ENCODE results near the gene TTLL4.

The TTLL4 gene

DNA sequence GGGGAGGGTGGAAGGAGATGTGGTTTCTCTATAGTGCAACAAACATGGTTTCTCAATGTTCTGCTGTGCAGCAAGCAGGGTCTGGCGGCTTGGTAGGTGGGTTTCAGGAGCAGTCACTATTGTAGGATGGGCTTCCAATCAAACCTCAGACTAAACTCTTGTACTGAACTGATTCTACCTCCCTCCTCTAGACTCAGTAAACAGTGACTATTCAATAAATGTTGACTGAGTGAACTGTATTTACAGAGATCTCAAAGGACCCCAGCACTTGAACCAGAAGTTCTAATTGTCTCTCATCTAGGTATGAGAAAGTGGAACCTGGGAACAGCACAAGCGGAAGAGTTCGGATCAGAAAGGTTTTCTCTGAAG is 44.5 kb downstream of the TTLL4 start:
- Histone ChIP-seq H3K4me3 (ENCODE audit: low read depth, low read length, poor library complexity, severe bottlenecking) (no peak overlapping the region), H3K27ac (ENCODE audit: low read depth, low read length, poor library complexity, severe bottlenecking) (no peak overlapping the region), H3F3A (ENCODE audit: insufficient read depth, low read length) (no peaks in the 10 kb centered on the region), H2AFZ (ENCODE audit: low read length) (no peak overlapping the region), H3K36me3 (ENCODE audit: insufficient read depth, low read length) (peaks cover 70% of the 10 kb centered on the region), H4K20me1 (ENCODE audit: insufficient read depth, low read length) (no peaks in the 10 kb centered on the region), H3K4me1 (ENCODE audit: insufficient read depth, low read length, severe bottlenecking) (no peaks in the 10 kb centered on the region), H3K79me2 (ENCODE audit: insufficient read depth, low read length) (no peaks in the 10 kb centered on the region), H3K9me3 (ENCODE audit: low read length) (no peaks in the 10 kb centered on the region), H3K4me2 (ENCODE audit: low read length) (no peak overlapping the region), H3K9ac (ENCODE audit: low read length) (no peak overlapping the region), H3K9me2 (ENCODE audit: low read depth, low read length) (no peaks in the 10 kb centered on the region), H3K27me3 (ENCODE audit: insufficient read depth, low read length) (no peaks in the 10 kb centered on the region)
- TF ChIP-seq, protein P1, sequence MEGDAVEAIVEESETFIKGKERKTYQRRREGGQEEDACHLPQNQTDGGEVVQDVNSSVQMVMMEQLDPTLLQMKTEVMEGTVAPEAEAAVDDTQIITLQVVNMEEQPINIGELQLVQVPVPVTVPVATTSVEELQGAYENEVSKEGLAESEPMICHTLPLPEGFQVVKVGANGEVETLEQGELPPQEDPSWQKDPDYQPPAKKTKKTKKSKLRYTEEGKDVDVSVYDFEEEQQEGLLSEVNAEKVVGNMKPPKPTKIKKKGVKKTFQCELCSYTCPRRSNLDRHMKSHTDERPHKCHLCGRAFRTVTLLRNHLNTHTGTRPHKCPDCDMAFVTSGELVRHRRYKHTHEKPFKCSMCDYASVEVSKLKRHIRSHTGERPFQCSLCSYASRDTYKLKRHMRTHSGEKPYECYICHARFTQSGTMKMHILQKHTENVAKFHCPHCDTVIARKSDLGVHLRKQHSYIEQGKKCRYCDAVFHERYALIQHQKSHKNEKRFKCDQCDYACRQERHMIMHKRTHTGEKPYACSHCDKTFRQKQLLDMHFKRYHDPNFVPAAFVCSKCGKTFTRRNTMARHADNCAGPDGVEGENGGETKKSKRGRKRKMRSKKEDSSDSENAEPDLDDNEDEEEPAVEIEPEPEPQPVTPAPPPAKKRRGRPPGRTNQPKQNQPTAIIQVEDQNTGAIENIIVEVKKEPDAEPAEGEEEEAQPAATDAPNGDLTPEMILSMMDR (IDR thresholded peaks at IDR 0.05; ENCODE audit: low read length) = no peak
- no peak for TF ChIP-seq EZH2 (IDR thresholded peaks at IDR 0.05; ENCODE audit: borderline replicate concordance, low read length)

GRCh38 chr2:218755567-218756404 is 45.2 kb downstream of the TTLL4 start:
- no peaks in the 10 kb centered on the region for H3F3A ChIP-seq (ENCODE audit: insufficient read depth, low read length)
- H3K79me2 ChIP-seq (ENCODE audit: insufficient read depth, low read length) = no peaks in the 10 kb centered on the region
- no peaks in the 10 kb centered on the region for H3K4me1 ChIP-seq (ENCODE audit: insufficient read depth, low read length, severe bottlenecking)
- peaks cover 64% of the 10 kb centered on the region for H3K36me3 ChIP-seq (ENCODE audit: insufficient read depth, low read length)
- no peak overlapping the region for H2AFZ ChIP-seq (ENCODE audit: low read length)
- H3K9ac ChIP-seq (ENCODE audit: low read length) = no peak overlapping the region
- H3K27me3 ChIP-seq (ENCODE audit: insufficient read depth, low read length) = no peaks in the 10 kb centered on the region
- no peaks in the 10 kb centered on the region for H4K20me1 ChIP-seq (ENCODE audit: insufficient read depth, low read length)
- TF ChIP-seq, protein P1 (IDR thresholded peaks at IDR 0.05; ENCODE audit: low read length) = no peak
- TF ChIP-seq EZH2 (IDR thresholded peaks at IDR 0.05; ENCODE audit: borderline replicate concordance, low read length) = no peak
- H3K9me3 ChIP-seq (ENCODE audit: low read length) = no peaks in the 10 kb centered on the region
- no peak overlapping the region for H3K27ac ChIP-seq (ENCODE audit: low read depth, low read length, poor library complexity, severe bottlenecking)
- H3K4me3 ChIP-seq (ENCODE audit: low read depth, low read length, poor library complexity, severe bottlenecking) = no peak overlapping the region
- no peak overlapping the region for H3K4me2 ChIP-seq (ENCODE audit: low read length)
- no peaks in the 10 kb centered on the region for H3K9me2 ChIP-seq (ENCODE audit: low read depth, low read length)

GRCh38 chr2:218756599-218757377 is 46.2 kb downstream of the TTLL4 start:
- Histone ChIP-seq H3F3A (ENCODE audit: insufficient read depth, low read length) (no peaks in the 10 kb centered on the region), H3K79me2 (ENCODE audit: insufficient read depth, low read length) (no peaks in the 10 kb centered on the region), H3K4me2 (ENCODE audit: low read length) (no peak overlapping the region), H3K27me3 (ENCODE audit: insufficient read depth, low read length) (no peaks in the 10 kb centered on the region), H2AFZ (ENCODE audit: low read length) (no peak overlapping the region), H3K9ac (ENCODE audit: low read length) (no peak overlapping the region), H3K4me3 (ENCODE audit: low read depth, low read length, poor library complexity, severe bottlenecking) (no peak overlapping the region), H3K9me2 (ENCODE audit: low read depth, low read length) (no peaks in the 10 kb centered on the region), H4K20me1 (ENCODE audit: insufficient read depth, low read length) (no peaks in the 10 kb centered on the region), H3K36me3 (ENCODE audit: insufficient read depth, low read length) (peaks cover 56% of the 10 kb centered on the region), H3K9me3 (ENCODE audit: low read length) (no peaks in the 10 kb centered on the region), H3K4me1 (ENCODE audit: insufficient read depth, low read length, severe bottlenecking) (no peaks in the 10 kb centered on the region), H3K27ac (ENCODE audit: low read depth, low read length, poor library complexity, severe bottlenecking) (no peak overlapping the region)
- TF ChIP-seq, protein P1 (IDR thresholded peaks at IDR 0.05; ENCODE audit: low read length) = no peak
- TF ChIP-seq EZH2 (IDR thresholded peaks at IDR 0.05; ENCODE audit: borderline replicate concordance, low read length) = no peak
